NCI-H2171 treated with DMSO at 0.1 percent for 48 hours (cell line): ENCODE data around the gene FGF19.

Source experiments
- DNase-seq: peaks from one replicate; lab custom pipeline; 2025; lab: John Stamatoyannopoulos, UW

FGF19 gene

GRCh38 chr11:69656536-69657455 lies 47.0 kb downstream of the FGF19 start:
- DNase-seq, result no peak

- DNase-seq, result no peak
These were observed 48.1 kb downstream of the FGF19 start for GRCh38 chr11:69655479-69656428.

GRCh38 chr11:69654660-69655478 lies 49.0 kb downstream of the FGF19 start:
- DNase-seq, result no peak

- DNase-seq, result no peak
These were observed 49.7 kb downstream of the FGF19 start for GRCh38 chr11:69654001-69654659.

GRCh38 chr11:69653406-69653960 lies 50.3 kb downstream of the FGF19 start:
- no peak for DNase-seq

GRCh38 chr11:69652999-69653398 lies 50.8 kb downstream of the FGF19 start:
- DNase-seq, result no peak

GRCh38 chr11:69651834-69652620 lies 51.8 kb downstream of the FGF19 start:
- DNase-seq, result no peak

GRCh38 chr11:69650832-69651344 lies 52.9 kb downstream of the FGF19 start:
- DNase-seq, result no peak

- DNase-seq, result no peak
These were observed 53.6 kb downstream of the FGF19 start for GRCh38 chr11:69650081-69650831.

- no peak for DNase-seq
These were observed 54.3 kb downstream of the FGF19 start for GRCh38 chr11:69649576-69649900.

- DNase-seq, result no peak
These were observed 54.9 kb downstream of the FGF19 start for GRCh38 chr11:69648679-69649575.
